Subcutaneous abdominal adipose tissue (tissue), 5 donors: Measurements from ENCODE around the gene MAS1.
"Not testable (repeated sequence)": the region's sequence is repeated elsewhere in the genome, so short reads cannot be mapped to it uniquely, and the experiment has no call there.

Experiments used
- H3K27ac ChIP-seq: one replicate; pipeline ENCODE4 v1.7.0; 2013; ENCODE audit warnings: low read depth, mild to moderate bottlenecking, inconsistent platforms, low read length, moderate library complexity
- H3K27me3 ChIP-seq, 5 donors: one replicate each; pipeline ENCODE4 v1.7.0; 2013; ENCODE audit warnings: low read length in 5 of 5, inconsistent platforms in 1 of 5; ENCODE audit not compliant: control insufficient read depth in 5 of 5, insufficient read depth in 4 of 5
- H3K36me3 ChIP-seq, 5 donors: one replicate each; pipeline ENCODE4 v1.7.0; 2013; ENCODE audit warnings: low read length in 5 of 5; ENCODE audit not compliant: control insufficient read depth in 5 of 5, insufficient read depth in 5 of 5
- H3K4me1 ChIP-seq, 5 donors: one replicate each; pipeline ENCODE4 v1.7.0; 2013; ENCODE audit warnings: low read length in 5 of 5, mild to moderate bottlenecking in 3 of 5, moderate library complexity in 1 of 5; ENCODE audit not compliant: control insufficient read depth in 5 of 5, insufficient read depth in 5 of 5
- H3K4me3 ChIP-seq, 5 donors: one replicate each; pipeline ENCODE4 v1.7.0; 2013; ENCODE audit warnings: low read length in 5 of 5, low read depth in 1 of 5
- H3K9ac ChIP-seq, 5 donors: one replicate each; pipeline ENCODE4 v1.7.0; 2013; ENCODE audit warnings: low read length in 5 of 5, mild to moderate bottlenecking in 4 of 5, moderate library complexity in 3 of 5
- H3K9me3 ChIP-seq, 5 donors: one replicate each; pipeline ENCODE4 v1.7.0; 2013; ENCODE audit warnings: low read length in 5 of 5; ENCODE audit not compliant: control insufficient read depth in 5 of 5
- donor health status: healthy.
- donor health status: healthy.
- donor health status: healthy.
- donor health status: healthy.
- donor health status: healthy.

MAS1 gene

GRCh38 chr6:159890792-159891191, at the start of gene MAS1:
TSS of gene MAS1 (plus strand) at chr6:159890988. CDS start at chr6:159906956, 15,968 bp downstream.
- no peaks in the 10 kb centered on the region for H3K4me1 ChIP-seq
- H3K27ac ChIP-seq, result no peak within 1 kb of the TSS
- no peak within 1 kb of the TSS for H3K4me3 ChIP-seq
- H3K27me3 ChIP-seq, result peaks cover 23 to 46% (median 30%) of the 10 kb centered on the region in 5 donors
- H3K9me3 ChIP-seq, result no peaks in the 10 kb centered on the region
- no peaks in the 10 kb centered on the region for H3K36me3 ChIP-seq
- H3K9ac ChIP-seq, result no peak within 1 kb of the TSS

GRCh38 chr6:159842035-159842434, 48.8 kb upstream of the MAS1 start:
- H3K27me3 ChIP-seq, result no peaks in the 10 kb centered on the region
- H3K9ac ChIP-seq, result no peak overlapping the region
- no peaks in the 10 kb centered on the region for H3K9me3 ChIP-seq
- H3K27ac ChIP-seq, result no peak overlapping the region
- H3K4me3 ChIP-seq, result no peak overlapping the region
- no peaks in the 10 kb centered on the region for H3K36me3 ChIP-seq
- peaks cover 0 to 3% (median 2%) of the 10 kb centered on the region in 5 donors for H3K4me1 ChIP-seq

GRCh38 chr6:159844737-159845645, 45.8 kb upstream of the MAS1 start:
- Histone ChIP-seq H3K27me3 (no peaks in the 10 kb centered on the region), H3K36me3 (no peaks in the 10 kb centered on the region)

GRCh38 chr6:159848552-159848951, 42.2 kb upstream of the MAS1 start:
- not testable (repeated sequence) for H3K4me1 ChIP-seq, H3K9me3 ChIP-seq, H3K27ac ChIP-seq, H3K9ac ChIP-seq, H3K27me3 ChIP-seq, H3K36me3 ChIP-seq, H3K4me3 ChIP-seq

More at GRCh38 chr6:159844737-159845645, 45.8 kb upstream of the MAS1 start:
- H3K9me3 ChIP-seq, result no peaks in the 10 kb centered on the region
- no peak overlapping the region for H3K27ac ChIP-seq
- no peak overlapping the region for H3K4me3 ChIP-seq
- H3K4me1 ChIP-seq, result no peaks in the 10 kb centered on the region
- no peak overlapping the region for H3K9ac ChIP-seq

GRCh38 chr6:159849851-159850250, 40.9 kb upstream of the MAS1 start:
- H3K27ac ChIP-seq, H3K27me3 ChIP-seq, H3K9ac ChIP-seq, H3K4me3 ChIP-seq, H3K9me3 ChIP-seq, H3K36me3 ChIP-seq: not testable (repeated sequence)
- peaks cover 0 to 13% (median 0%) of the 10 kb centered on the region in 5 donors for H3K4me1 ChIP-seq

GRCh38 chr6:159852877-159853276, 37.9 kb upstream of the MAS1 start:
- H3K4me1 ChIP-seq, result peaks cover 0 to 13% (median 0%) of the 10 kb centered on the region in 5 donors
- no peak overlapping the region for H3K9ac ChIP-seq
- H3K36me3 ChIP-seq, result no peaks in the 10 kb centered on the region
- H3K27ac ChIP-seq, result no peak overlapping the region
- no peaks in the 10 kb centered on the region for H3K27me3 ChIP-seq
- peaks cover 0 to 4% (median 0%) of the 10 kb centered on the region in 5 donors for H3K9me3 ChIP-seq
- no peak overlapping the region for H3K4me3 ChIP-seq

- Histone ChIP-seq H3K4me3 (no peak overlapping the region), H3K4me1 (peaks cover 0 to 13% (median 0%) of the 10 kb centered on the region in 5 donors), H3K9ac (no peak overlapping the region), H3K9me3 (peaks cover 0 to 4% (median 0%) of the 10 kb centered on the region in 5 donors), H3K27me3 (no peaks in the 10 kb centered on the region), H3K36me3 (no peaks in the 10 kb centered on the region), H3K27ac (no peak overlapping the region)
These were observed 37.0 kb upstream of the MAS1 start for GRCh38 chr6:159853754-159854153.

- no peak overlapping the region for H3K27ac ChIP-seq
- no peak overlapping the region for H3K9ac ChIP-seq
- peaks cover 0 to 4% (median 0%) of the 10 kb centered on the region in 5 donors for H3K9me3 ChIP-seq
- H3K27me3 ChIP-seq, result peaks cover 0 to 1% (median 0%) of the 10 kb centered on the region in 5 donors
- no peaks in the 10 kb centered on the region for H3K36me3 ChIP-seq
- peaks cover 0 to 13% (median 0%) of the 10 kb centered on the region in 5 donors for H3K4me1 ChIP-seq
- no peak overlapping the region for H3K4me3 ChIP-seq
These were observed 35.8 kb upstream of the MAS1 start for GRCh38 chr6:159854959-159855358.

- Histone ChIP-seq H3K9me3 (peaks cover 0 to 4% (median 0%) of the 10 kb centered on the region in 5 donors), H3K4me3 (no peak overlapping the region), H3K4me1 (peaks cover 0 to 7% (median 0%) of the 10 kb centered on the region in 5 donors), H3K9ac (no peak overlapping the region), H3K27ac (no peak overlapping the region), H3K27me3 (peaks cover 0 to 3% (median 3%) of the 10 kb centered on the region in 5 donors), H3K36me3 (no peaks in the 10 kb centered on the region)
These were observed 32.5 kb upstream of the MAS1 start for GRCh38 chr6:159858259-159858658.

- Histone ChIP-seq H3K27me3 (peaks cover 0 to 3% (median 3%) of the 10 kb centered on the region in 5 donors), H3K27ac (no peak overlapping the region), H3K4me3 (no peak overlapping the region), H3K9me3 (peaks cover 0 to 4% (median 0%) of the 10 kb centered on the region in 5 donors), H3K36me3 (no peaks in the 10 kb centered on the region), H3K4me1 (no peaks in the 10 kb centered on the region), H3K9ac (no peak overlapping the region)
These were observed 30.3 kb upstream of the MAS1 start for GRCh38 chr6:159860482-159860881.
